Stomach smooth muscle (tissue), 2 donors: ENCODE results near the gene ASTE1.
A peak's percentile ranks its signal among the peaks of the same experiment; 100 is the strongest.

Experiments used
- H3K27ac ChIP-seq: one replicate; pipeline ENCODE4 v1.7.0; 2013; ENCODE audit warnings: mild to moderate bottlenecking, low read length, inconsistent platforms
- H3K27me3 ChIP-seq, 2 donors: one replicate each; pipeline ENCODE4 v1.7.0; 2013; ENCODE audit warnings: low read length in 2 of 2; ENCODE audit not compliant: insufficient read depth in 2 of 2, control insufficient read depth in 1 of 2
- H3K36me3 ChIP-seq, 2 donors: one replicate each; pipeline ENCODE4 v1.7.0; 2013; ENCODE audit warnings: low read length in 2 of 2; ENCODE audit not compliant: control insufficient read depth in 2 of 2, insufficient read depth in 2 of 2
- H3K4me1 ChIP-seq: one replicate; pipeline ENCODE4 v1.7.0; 2013; ENCODE audit warnings: low read length; ENCODE audit not compliant: control insufficient read depth, insufficient read depth
- H3K4me3 ChIP-seq, 2 donors: one replicate each; pipeline ENCODE4 v1.7.0; 2013; ENCODE audit warnings: low read length in 2 of 2
- H3K9ac ChIP-seq, 2 donors: one replicate each; pipeline ENCODE4 v1.7.0; 2013; ENCODE audit warnings: low read length in 2 of 2, mild to moderate bottlenecking in 1 of 2
- H3K9me3 ChIP-seq, 2 donors: one replicate each; pipeline ENCODE4 v1.7.0; 2013; ENCODE audit warnings: low read length in 2 of 2; ENCODE audit not compliant: control insufficient read depth in 2 of 2
- donor health status: healthy.
- donor health status: Pancreatic carcinoma.

ASTE1 gene, protein sequence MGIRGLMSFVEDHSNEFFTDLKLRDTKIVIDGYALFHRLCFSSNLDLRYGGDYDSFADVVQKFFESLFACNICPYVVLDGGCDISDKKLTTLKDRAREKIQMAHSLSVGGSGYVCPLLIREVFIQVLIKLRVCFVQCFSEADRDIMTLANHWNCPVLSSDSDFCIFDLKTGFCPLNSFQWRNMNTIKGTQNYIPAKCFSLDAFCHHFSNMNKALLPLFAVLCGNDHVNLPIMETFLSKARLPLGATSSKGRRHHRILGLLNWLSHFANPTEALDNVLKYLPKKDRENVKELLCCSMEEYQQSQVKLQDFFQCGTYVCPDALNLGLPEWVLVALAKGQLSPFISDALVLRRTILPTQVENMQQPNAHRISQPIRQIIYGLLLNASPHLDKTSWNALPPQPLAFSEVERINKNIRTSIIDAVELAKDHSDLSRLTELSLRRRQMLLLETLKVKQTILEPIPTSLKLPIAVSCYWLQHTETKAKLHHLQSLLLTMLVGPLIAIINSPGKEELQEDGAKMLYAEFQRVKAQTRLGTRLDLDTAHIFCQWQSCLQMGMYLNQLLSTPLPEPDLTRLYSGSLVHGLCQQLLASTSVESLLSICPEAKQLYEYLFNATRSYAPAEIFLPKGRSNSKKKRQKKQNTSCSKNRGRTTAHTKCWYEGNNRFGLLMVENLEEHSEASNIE

DNA sequence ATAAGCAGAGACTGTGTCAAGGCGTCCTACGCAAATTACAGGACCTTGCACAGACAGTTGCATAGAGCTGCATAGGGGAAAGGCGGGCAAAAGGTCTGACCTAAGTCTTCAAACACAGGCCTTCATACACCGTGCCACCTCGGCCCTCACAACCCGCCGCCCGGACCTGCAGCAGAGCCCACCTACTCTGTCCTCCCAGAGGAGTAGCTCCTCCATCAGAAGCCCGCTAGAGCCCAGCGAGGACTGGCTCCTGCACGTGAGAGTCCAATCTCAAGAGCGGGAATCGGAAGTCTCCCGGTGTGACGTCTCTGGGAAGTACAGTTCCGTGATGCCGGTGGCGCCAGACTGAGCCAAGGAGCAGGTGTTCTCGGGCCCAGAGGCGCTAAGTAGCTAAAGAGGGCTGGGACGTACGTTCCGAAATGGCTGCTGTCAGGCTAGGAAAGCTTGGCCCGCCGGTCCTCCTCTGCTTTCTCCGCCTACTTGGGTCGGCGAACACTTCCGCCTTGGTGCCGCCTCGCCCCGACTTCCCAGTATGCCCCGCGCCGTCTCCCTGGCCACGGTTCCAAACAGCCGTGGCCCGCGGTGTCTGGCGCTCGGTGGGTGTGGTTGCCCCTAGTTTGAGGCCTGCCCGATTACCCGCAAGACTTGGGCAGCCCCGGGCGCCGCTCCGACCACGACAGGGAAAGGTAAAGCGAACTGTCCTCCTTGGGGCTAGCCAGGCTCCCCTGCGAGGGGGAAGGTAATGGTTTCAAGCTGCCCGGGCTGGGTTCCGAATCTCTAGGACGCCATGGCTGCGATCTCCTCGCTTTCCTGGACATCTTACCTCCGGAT, at the start of gene ASTE1, which contains the start of gene NEK11:
Gene ASTE1 (minus strand): TSS at position 505 of the 831 bp plus-strand sequence. CDS start 1,519 bp downstream, outside the sequence.
Gene NEK11 (plus strand): TSS at position 557 of the 831 bp plus-strand sequence. CDS start 2,832 bp downstream, outside the sequence.
- Histone ChIP-seq H3K36me3 (peaks cover 6 to 8% of the 10 kb centered on the region in 2 donors), H3K4me3 (peak within 1 kb of the TSS; percentile 90 to 99)

GRCh38 chr3:131075632-131076328, 49.2 kb upstream of the ASTE1 start:
- H3K9ac ChIP-seq: no peak overlapping the region
- H3K27ac ChIP-seq: no peak overlapping the region
- H3K9me3 ChIP-seq: no peaks in the 10 kb centered on the region
- H3K27me3 ChIP-seq: no peaks in the 10 kb centered on the region
- H3K4me1 ChIP-seq: no peaks in the 10 kb centered on the region
- no peak overlapping the region for H3K4me3 ChIP-seq
- H3K36me3 ChIP-seq: no peaks in the 10 kb centered on the region

More for the DNA sequence above, at the start of gene ASTE1, which contains the start of gene NEK11:
- no peaks in the 10 kb centered on the region for H3K27me3 ChIP-seq
- peak within 1 kb of the TSS; percentile 70 for H3K27ac ChIP-seq
- peaks cover 10% of the 10 kb centered on the region for H3K4me1 ChIP-seq
- peak within 1 kb of the TSS; percentile 80 to 87 for H3K9ac ChIP-seq
- H3K9me3 ChIP-seq: no peaks in the 10 kb centered on the region

DNA sequence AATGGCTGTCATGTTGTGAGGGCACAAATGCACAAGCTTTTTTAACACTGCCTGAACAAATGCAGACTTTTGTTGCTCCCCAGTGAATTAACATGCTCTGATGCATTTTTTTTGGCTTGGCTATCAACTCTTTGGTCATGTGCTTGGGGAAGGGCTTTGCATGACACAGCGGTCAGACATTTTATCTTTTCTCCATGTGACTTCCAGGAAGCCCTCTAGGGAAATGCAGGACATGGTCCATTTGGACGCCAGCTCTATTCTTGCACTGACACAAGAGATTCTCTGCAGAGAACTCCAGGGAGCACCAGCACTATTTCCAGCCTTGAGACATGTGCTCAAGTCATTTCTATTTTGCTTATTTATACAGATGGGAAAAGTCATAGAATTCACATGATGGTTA, 46.2 kb upstream of the ASTE1 start:
- no peak overlapping the region for H3K27ac ChIP-seq

GRCh38 chr3:131072099-131072559, 45.5 kb upstream of the ASTE1 start:
- no peak overlapping the region for H3K27ac ChIP-seq
- H3K9me3 ChIP-seq: no peaks in the 10 kb centered on the region
- no peak overlapping the region for H3K9ac ChIP-seq
- no peaks in the 10 kb centered on the region for H3K36me3 ChIP-seq
- H3K4me3 ChIP-seq: no peak overlapping the region
- no peaks in the 10 kb centered on the region for H3K4me1 ChIP-seq
- H3K27me3 ChIP-seq: no peaks in the 10 kb centered on the region

More for the DNA sequence above, 46.2 kb upstream of the ASTE1 start:
- no peak overlapping the region for H3K9ac ChIP-seq
- no peaks in the 10 kb centered on the region for H3K36me3 ChIP-seq
- H3K4me1 ChIP-seq: no peaks in the 10 kb centered on the region
- H3K9me3 ChIP-seq: no peaks in the 10 kb centered on the region
- H3K27me3 ChIP-seq: no peaks in the 10 kb centered on the region
- H3K4me3 ChIP-seq: no peak overlapping the region

DNA sequence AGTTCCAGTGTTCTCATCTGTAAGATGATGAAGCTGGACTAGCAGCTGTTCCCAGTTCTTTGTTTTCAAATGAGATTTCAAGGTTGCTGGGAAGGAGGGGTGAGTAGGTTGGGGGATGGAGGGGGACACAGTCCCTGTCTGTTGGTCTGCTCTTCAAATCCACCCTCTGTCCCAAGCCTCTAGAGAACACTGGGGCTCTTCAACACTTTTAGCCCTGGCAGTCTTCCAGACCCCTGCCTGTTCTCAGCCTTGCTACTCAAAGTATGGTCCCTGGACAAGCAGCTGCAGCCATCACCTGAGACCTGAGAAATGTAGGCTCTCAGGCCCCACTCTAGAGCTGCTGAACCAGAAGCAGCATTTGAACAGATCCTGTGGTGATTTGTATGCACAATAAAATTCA, 41.4 kb upstream of the ASTE1 start:
- no peak overlapping the region for H3K27ac ChIP-seq
- H3K9me3 ChIP-seq: no peaks in the 10 kb centered on the region
- no peak overlapping the region for H3K9ac ChIP-seq
- no peaks in the 10 kb centered on the region for H3K4me1 ChIP-seq
- H3K36me3 ChIP-seq: no peaks in the 10 kb centered on the region
- no peak overlapping the region for H3K4me3 ChIP-seq
- no peaks in the 10 kb centered on the region for H3K27me3 ChIP-seq

DNA sequence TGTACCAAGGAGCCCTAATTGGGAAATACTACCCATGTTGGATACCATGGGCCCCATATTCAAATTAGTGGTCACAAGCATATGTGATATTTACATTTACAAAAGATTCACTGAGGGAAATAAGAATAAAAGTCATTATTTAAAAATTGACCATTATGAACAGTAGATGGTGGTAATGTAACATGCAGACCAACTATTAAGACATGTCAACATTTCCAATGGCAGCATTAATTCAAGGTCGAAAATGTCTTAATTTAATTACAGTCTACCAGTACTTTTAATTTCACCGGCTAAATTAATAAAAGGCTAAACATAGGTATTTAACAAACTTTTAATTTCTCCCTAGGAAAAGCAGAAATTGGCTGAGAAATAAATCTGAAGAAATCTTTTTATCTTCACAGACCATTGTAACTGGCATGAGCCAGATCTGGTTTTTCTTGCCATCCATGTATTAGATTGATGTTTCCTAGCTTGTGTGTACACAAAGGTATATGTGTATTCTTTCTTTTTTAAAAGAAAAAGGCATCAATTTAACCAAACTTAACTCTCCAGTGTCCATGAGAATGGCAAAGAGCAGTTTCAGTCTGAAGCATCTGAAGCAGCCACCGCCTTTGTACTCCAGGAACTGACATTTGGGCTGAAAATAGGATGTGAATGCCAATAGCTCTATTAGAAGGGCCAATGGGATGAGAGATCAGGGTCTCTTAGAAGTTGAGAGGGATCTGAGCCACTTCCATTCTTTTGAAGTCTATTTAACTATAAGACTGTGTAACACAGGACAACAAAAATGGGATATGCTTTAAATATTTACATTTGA, 26.6 kb upstream of the ASTE1 start:
- no peaks in the 10 kb centered on the region for H3K9me3 ChIP-seq
- H3K36me3 ChIP-seq: no peaks in the 10 kb centered on the region
- no peaks in the 10 kb centered on the region for H3K4me1 ChIP-seq
- no peak overlapping the region for H3K9ac ChIP-seq
- H3K27me3 ChIP-seq: no peaks in the 10 kb centered on the region
- H3K27ac ChIP-seq: no peak overlapping the region
- H3K4me3 ChIP-seq: no peak overlapping the region

GRCh38 chr3:131050001-131050400, 23.4 kb upstream of the ASTE1 start:
- H3K36me3 ChIP-seq: no peaks in the 10 kb centered on the region
- no peak overlapping the region for H3K9ac ChIP-seq

DNA sequence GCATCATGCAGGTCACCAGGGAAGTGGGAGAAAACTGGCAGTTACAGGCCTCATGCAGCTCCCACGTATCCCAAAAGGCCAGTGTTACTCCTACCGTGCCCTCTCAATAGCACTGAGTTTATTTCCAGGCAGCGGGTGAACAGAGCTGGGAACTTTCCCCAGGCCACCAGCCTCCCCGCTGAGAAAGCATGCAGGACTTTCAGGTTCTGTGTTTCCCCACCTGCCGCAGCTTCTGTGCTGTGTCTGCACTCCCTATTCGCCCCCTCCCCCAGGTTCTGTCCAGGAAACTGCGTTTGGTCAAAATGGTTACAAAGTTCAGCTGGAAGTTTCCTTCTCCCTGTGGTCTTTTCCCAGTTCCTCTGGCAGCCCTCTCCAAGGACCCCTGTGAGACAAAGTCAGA, 21.4 kb upstream of the ASTE1 start:
- Histone ChIP-seq H3K9me3 (no peaks in the 10 kb centered on the region), H3K9ac (no peak overlapping the region), H3K27ac (no peak overlapping the region), H3K4me1 (no peaks in the 10 kb centered on the region), H3K36me3 (no peaks in the 10 kb centered on the region), H3K27me3 (no peaks in the 10 kb centered on the region), H3K4me3 (no peak overlapping the region)

More at GRCh38 chr3:131050001-131050400, 23.4 kb upstream of the ASTE1 start:
- no peak overlapping the region for H3K27ac ChIP-seq
- H3K4me1 ChIP-seq: no peaks in the 10 kb centered on the region
- no peak overlapping the region for H3K4me3 ChIP-seq
- no peaks in the 10 kb centered on the region for H3K9me3 ChIP-seq
- H3K27me3 ChIP-seq: no peaks in the 10 kb centered on the region

- no peak overlapping the region for H3K9ac ChIP-seq
These were observed 21.0 kb upstream of the ASTE1 start for GRCh38 chr3:131047582-131047981.

More at GRCh38 chr3:131047582-131047981, 21.0 kb upstream of the ASTE1 start:
- Histone ChIP-seq H3K36me3 (no peaks in the 10 kb centered on the region), H3K4me3 (no peak overlapping the region), H3K9me3 (no peaks in the 10 kb centered on the region), H3K27me3 (no peaks in the 10 kb centered on the region), H3K27ac (no peak overlapping the region), H3K4me1 (no peaks in the 10 kb centered on the region)
